Esophagus muscularis mucosa (tissue), 4 donors: ENCODE data around the gene PTPRD. TPM values are rescaled to one million over a fixed set of nuclear protein-coding genes. Genes with fewer than 3 reads are reported as not detected.

Experiments used
- DNase-seq: peaks from one replicate; pipeline ENCODE4 v3.0.0-alpha.2; 2017; ENCODE audit errors: extremely low spot score
- H3K27ac ChIP-seq, 4 donors: fragments of 200-600 bp; sonication (generic); replicated peaks in 1 of 4; 1 replicate in 3 of 4; 2 replicates in 1 of 4; pipeline ENCODE4 v1.5.1; 2016 to 2019; ENCODE audit warnings: mild to moderate bottlenecking in 1 of 4
- H3K27me3 ChIP-seq, 4 donors: fragments of 200-600 bp; sonication (generic); one replicate each; pipeline versions ENCODE4 v1.5.1 to v1.6.0; 2016 to 2019
- H3K36me3 ChIP-seq, 4 donors: fragments of 200-600 bp; sonication (generic); one replicate each; pipeline ENCODE4 v1.5.1; 2016 to 2019
- H3K4me1 ChIP-seq, 4 donors: fragments of 200-600 bp; sonication (generic); one replicate each; pipeline ENCODE4 v1.5.1; 2016 to 2019
- H3K4me3 ChIP-seq, 4 donors: fragments of 200-600 bp; sonication (generic); 1 replicate in 2 of 4; 2 replicates in 2 of 4; pipeline ENCODE4 v1.5.1; 2016 to 2019; ENCODE audit warnings: mild to moderate bottlenecking in 4 of 4, moderate library complexity in 1 of 4
- H3K9me3 ChIP-seq, 4 donors: fragments of 200-600 bp; sonication (generic); 1 replicate in 3 of 4; 2 replicates in 1 of 4; pipeline ENCODE4 v1.5.1; 2016 to 2019
- EP300 ChIP-seq: sonication (generic); formaldehyde crosslinking; IDR thresholded peaks from one replicate; pipeline ENCODE4 v1.6.1; 2017; ENCODE audit warnings: antibody characterized with exemption
- POLR2A ChIP-seq: fragments of 450-650 bp; IDR thresholded peaks from one replicate; pipeline ENCODE4 v1.6.1; 2017; ENCODE audit warnings: antibody characterized with exemption, moderate library complexity, mild to moderate bottlenecking, low read depth
- POLR2AphosphoS5 ChIP-seq, 2 donors: sonication (generic); formaldehyde crosslinking; IDR thresholded peaks; one replicate each; pipeline ENCODE4 v1.6.1; 2017; ENCODE audit warnings: antibody characterized with exemption in 2 of 2
- WGBS: methylation state at CpG from one replicate; pipeline ENCODE4 v1.1.5; 2018; 5-methylcytosine and 5-hydroxymethylcytosine counted together
- intact Hi-C: fragments of 100-400 bp; cut with DNase I; formaldehyde crosslinking; loops from one replicate; pipeline ENCODE4 v1.15.1; 2023
- total RNA-seq, 4 donors: library from RNA; depleted of rRNA; stranded (reverse); fragments of >200 nt; gene quantifications; one replicate each; pipeline versions ENCODE4 v1.1.0 to v1.2.1, GENCODE V29; 2016
- TF ChIP-seq, protein P1 (sequence below), 3 experiments: fragments of 200-600 bp in 2 of 3; fragments of 450-650 bp in 1 of 3; sonication (generic) in 2 of 3; IDR thresholded peaks; one replicate each; pipeline ENCODE4 v1.5.1; 2017 to 2019; ENCODE audit warnings: antibody characterized with exemption in 3 of 3, mild to moderate bottlenecking in 2 of 3, moderate library complexity in 1 of 3

The PTPRD gene
- total RNA-seq, 4 donors from 2014 or later = 4.1 to 6.6 (median 5.0) TPM

DNA sequence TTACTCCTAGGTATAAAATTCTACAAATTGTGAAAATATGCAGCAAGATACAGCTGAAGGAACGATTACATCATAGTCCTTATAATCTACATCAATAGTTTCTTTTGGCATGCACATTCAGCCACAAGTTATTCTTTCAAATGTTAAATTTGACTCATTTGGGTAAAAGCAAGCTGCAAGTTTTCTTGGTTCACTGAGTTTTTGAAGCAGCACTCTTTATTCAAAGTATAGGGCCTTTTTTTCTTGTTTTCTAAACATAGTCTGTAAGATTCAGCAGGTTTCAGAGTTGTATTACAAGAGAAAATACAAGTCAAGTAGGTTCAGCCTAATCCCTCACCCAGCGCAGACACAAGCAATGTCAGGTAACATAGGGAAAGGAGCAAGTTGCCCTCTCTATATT, 981.5 kb downstream of the PTPRD start:
- H3K27me3 ChIP-seq = no peaks in the 10 kb centered on the region
- H3K4me3 ChIP-seq = no peak overlapping the region
- no peaks in the 10 kb centered on the region for H3K36me3 ChIP-seq
- no peaks in the 10 kb centered on the region for H3K4me1 ChIP-seq
- intact Hi-C loops = no loop called here
- TF ChIP-seq EP300 (no peak), POLR2A (no peak), POLR2AphosphoS5 (IDR thresholded peaks at IDR 0.05) (no peak)
- TF ChIP-seq, protein P1, sequence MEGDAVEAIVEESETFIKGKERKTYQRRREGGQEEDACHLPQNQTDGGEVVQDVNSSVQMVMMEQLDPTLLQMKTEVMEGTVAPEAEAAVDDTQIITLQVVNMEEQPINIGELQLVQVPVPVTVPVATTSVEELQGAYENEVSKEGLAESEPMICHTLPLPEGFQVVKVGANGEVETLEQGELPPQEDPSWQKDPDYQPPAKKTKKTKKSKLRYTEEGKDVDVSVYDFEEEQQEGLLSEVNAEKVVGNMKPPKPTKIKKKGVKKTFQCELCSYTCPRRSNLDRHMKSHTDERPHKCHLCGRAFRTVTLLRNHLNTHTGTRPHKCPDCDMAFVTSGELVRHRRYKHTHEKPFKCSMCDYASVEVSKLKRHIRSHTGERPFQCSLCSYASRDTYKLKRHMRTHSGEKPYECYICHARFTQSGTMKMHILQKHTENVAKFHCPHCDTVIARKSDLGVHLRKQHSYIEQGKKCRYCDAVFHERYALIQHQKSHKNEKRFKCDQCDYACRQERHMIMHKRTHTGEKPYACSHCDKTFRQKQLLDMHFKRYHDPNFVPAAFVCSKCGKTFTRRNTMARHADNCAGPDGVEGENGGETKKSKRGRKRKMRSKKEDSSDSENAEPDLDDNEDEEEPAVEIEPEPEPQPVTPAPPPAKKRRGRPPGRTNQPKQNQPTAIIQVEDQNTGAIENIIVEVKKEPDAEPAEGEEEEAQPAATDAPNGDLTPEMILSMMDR (IDR thresholded peaks at IDR 0.05) = no peak
- no peak for DNase-seq
- 84% methylated on average over 2 of the region's 2 CpGs for WGBS
- H3K9me3 ChIP-seq = no peaks in the 10 kb centered on the region
- no peak overlapping the region for H3K27ac ChIP-seq

DNA sequence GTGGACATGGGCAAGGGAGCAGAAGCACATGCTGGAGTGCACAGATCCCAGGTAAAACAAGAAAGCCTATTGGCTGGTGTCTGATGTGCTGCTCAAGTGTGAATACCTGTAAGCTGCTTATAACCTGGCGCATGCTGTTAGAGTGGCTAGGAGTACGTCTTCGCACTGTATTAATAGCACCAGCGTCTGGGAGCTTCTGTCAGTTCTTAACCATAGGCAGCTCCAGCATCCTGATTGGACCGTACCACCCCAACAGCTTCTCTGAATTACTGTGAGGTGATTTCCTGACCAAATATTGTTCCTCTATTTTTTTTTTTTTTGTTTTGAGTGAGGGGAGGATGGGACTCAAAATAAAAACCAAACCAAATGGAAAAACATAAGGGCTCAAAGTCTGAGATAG, 987.6 kb downstream of the PTPRD start:
- H3K27ac ChIP-seq = no peak overlapping the region
- no peaks in the 10 kb centered on the region for H3K4me1 ChIP-seq
- WGBS = 93% methylated on average over 5 of the region's 5 CpGs
- intact Hi-C loops = no loop called here
- no peaks in the 10 kb centered on the region for H3K9me3 ChIP-seq
- TF ChIP-seq, protein P1 (IDR thresholded peaks at IDR 0.05) = no peak
- TF ChIP-seq EP300 (no peak), POLR2AphosphoS5 (IDR thresholded peaks at IDR 0.05) (no peak), POLR2A (no peak)
- no peaks in the 10 kb centered on the region for H3K36me3 ChIP-seq
- no peaks in the 10 kb centered on the region for H3K27me3 ChIP-seq
- no peak overlapping the region for H3K4me3 ChIP-seq
- DNase-seq = no peak

DNA sequence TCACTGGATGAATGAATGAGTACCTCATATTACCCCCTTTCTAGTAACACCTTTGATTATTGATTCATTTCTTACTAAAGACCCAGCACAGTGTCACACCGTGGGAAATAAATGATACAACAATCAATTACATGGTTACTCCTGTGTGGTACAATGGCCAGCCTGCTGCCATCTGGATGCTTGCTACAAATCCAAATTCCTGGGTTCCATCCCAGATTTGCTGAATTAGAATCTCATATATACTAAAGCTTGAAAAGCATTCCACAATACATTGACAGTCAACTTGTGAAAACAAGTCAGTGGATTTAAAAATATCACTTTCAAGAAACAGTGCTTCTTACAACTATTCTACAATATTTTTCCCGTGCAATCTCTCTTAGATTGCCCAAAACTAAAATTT, 989.3 kb downstream of the PTPRD start:
- no peaks in the 10 kb centered on the region for H3K36me3 ChIP-seq
- H3K27ac ChIP-seq = no peak overlapping the region
- no peaks in the 10 kb centered on the region for H3K27me3 ChIP-seq
- H3K9me3 ChIP-seq = no peaks in the 10 kb centered on the region
- intact Hi-C loops = no loop called here
- no peak for TF ChIP-seq POLR2A
- TF ChIP-seq EP300 = no peak
- TF ChIP-seq POLR2AphosphoS5 (IDR thresholded peaks at IDR 0.05) = no peak
- TF ChIP-seq, protein P1 (IDR thresholded peaks at IDR 0.05) = no peak
- H3K4me1 ChIP-seq = no peaks in the 10 kb centered on the region
- H3K4me3 ChIP-seq = no peak overlapping the region
- WGBS = 53% methylated on average over 2 of the region's 2 CpGs
- no peak for DNase-seq

DNA sequence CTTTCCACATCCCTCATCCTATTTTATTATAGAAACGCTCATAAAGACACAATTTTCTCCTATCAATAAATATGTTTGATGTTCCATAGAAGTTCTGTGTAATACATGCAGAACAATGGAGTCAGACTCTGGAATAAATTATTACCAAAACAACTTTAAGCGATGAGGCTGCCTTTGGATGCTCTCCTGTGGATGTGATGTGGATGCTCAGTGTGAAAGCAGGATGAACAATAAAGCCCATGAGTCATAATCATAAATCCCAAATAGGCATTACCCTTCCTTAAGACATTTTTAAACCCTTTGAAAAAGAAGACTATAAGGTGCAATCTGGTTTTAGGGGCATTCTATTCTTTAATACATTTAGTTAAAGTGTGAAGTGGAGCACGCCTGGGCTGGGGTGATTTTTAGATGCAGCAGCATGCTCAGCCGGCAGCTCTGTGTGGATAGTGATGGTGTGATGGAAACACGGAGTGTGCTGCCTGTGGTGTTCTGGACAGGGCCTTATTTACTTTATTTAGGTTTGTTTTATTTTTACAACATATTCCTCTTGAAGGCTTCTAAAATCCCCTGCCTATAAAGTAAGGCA, 991.4 kb downstream of the PTPRD start:
- no peaks in the 10 kb centered on the region for H3K4me1 ChIP-seq
- intact Hi-C loops = no loop called here
- H3K27ac ChIP-seq = no peak overlapping the region
- no peaks in the 10 kb centered on the region for H3K9me3 ChIP-seq
- TF ChIP-seq EP300 (no peak), POLR2AphosphoS5 (IDR thresholded peaks at IDR 0.05) (no peak), POLR2A (no peak)
- TF ChIP-seq, protein P1 (IDR thresholded peaks at IDR 0.05) = no peak
- DNase-seq = no peak
- WGBS = 92% methylated on average over 5 of the region's 5 CpGs
- H3K27me3 ChIP-seq = no peaks in the 10 kb centered on the region
- H3K36me3 ChIP-seq = no peaks in the 10 kb centered on the region
- H3K4me3 ChIP-seq = no peak overlapping the region

DNA sequence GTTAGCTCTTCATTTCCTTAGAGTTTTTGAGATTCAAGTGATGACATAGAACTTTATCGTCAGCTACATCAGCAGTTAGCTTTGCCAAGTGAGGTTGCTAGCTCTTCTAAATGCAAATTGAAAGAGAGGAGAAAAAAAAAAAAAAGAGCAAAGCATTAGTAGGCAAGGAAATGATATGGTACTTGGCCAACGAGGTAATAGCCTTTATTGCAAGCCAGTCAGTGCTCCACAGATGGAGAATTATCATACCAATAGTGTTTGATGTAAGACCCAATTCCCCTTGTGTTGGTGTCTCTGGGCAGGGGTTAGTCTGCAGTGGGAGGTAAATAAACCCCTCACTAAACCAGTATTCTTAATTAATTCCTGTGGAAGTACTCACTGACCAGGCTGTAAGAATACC, 992.1 kb downstream of the PTPRD start:
- no peak for DNase-seq
- Histone ChIP-seq H3K9me3 (no peaks in the 10 kb centered on the region), H3K27me3 (no peaks in the 10 kb centered on the region), H3K4me3 (no peak overlapping the region), H3K4me1 (no peaks in the 10 kb centered on the region), H3K27ac (no peak overlapping the region), H3K36me3 (no peaks in the 10 kb centered on the region)
- TF ChIP-seq, protein P1 (IDR thresholded peaks at IDR 0.05) = no peak
- TF ChIP-seq POLR2A (no peak), EP300 (no peak), POLR2AphosphoS5 (IDR thresholded peaks at IDR 0.05) (no peak)
- intact Hi-C loops = no loop called here
- WGBS = 77% methylated on average over 2 of the region's 2 CpGs
